SHP77 treated with DMSO at 0.1 percent for 48 hours (cell line): Measurements from ENCODE around the gene GOLGA8R.
"Not testable (repeated sequence)": the region's sequence is repeated elsewhere in the genome, so short reads cannot be mapped to it uniquely, and the experiment has no call there.

Source experiments
- DNase-seq: peaks from one replicate; lab custom pipeline; 2025; lab: John Stamatoyannopoulos, UW

The GOLGA8R gene, protein sequence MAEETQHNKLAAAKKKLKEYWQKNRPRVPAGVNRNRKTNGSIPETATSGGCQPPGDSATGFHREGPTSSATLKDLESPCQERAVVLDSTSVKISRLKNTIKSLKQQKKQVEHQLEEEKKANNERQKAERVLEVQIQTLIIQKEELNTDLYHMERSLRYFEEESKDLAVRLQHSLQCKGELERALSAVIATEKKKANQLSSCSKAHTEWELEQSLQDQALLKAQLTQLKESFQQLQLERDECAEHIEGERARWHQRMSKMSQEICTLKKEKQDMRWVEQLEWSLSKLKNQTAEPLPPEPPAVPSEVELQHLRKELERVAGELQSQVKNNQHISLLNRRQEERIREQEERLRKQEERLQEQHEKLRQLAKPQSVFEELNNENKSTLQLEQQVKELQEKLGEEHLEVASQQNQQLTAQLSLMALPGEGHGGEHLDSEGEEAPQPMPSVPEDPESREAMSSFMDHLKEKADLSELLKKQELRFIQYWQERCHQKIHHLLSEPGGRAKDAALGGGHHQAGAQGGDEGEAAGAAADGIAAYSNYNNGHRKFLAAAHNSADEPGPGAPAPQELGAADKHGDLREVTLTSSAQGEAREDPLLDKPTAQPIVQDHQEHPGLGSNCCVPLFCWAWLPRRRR

DNA sequence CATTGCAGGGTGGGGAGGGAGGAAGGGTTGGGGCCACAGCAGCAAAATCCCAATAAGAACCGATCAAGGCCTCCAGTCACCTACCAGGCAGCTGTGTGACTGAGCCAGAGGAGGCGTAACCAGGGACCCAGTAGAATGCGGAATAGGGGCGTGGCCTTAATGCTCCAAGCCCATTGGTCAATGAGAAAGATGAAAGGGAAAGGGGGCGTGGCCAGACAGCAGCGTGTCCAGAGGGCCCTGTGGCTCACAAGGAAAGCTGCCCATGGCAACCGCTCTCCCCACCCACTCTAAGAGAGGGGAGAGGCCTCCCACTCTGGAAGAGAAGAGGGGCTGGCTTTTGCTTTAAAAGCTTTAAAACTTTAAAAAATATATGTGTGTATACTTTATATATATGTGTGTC, at the start of gene GOLGA8R:
GOLGA8R (minus strand) TSS at position 101 of the 400 bp plus-strand sequence; CDS start at position 3, 98 bp downstream.
- DNase-seq: not testable (repeated sequence)

DNA sequence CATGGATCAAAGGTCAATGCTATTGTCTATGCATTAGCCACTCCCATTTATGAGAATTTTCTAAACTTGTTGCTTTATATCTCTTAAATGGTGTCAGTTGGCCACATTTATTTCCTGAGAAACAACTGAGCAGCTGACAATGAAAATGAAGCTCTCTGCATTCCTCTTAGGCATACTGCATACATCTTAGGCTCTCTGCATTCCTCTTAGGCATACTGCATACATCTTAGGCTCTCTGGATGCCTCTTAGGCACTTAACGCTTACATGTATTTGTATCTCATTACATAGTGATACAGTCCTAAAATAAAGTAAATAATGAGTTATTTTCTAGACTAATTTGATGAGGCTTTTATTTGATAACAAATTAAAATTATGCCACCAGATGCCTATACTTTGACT, 49.8 kb upstream of the GOLGA8R start:
- DNase-seq: not testable (repeated sequence)

DNA sequence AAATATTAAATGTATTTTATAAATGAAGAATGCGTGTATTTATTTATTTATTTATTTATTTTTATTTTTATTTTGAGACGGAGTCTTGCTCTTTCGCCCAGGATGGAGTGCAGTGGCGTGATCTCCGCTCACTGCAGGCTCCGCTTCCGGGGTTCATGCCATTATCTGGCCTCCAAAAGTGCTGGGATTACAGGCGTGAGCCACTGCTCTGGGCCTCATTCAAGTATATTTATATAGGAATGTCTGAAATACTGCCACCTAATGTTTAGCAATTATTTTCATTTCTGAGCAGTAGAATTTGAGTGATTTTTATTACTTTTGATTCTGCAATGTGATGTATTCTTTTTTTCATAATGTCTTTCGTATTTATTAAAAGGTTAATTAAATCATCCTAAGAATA, 48.1 kb upstream of the GOLGA8R start:
- DNase-seq: not testable (repeated sequence)

DNA sequence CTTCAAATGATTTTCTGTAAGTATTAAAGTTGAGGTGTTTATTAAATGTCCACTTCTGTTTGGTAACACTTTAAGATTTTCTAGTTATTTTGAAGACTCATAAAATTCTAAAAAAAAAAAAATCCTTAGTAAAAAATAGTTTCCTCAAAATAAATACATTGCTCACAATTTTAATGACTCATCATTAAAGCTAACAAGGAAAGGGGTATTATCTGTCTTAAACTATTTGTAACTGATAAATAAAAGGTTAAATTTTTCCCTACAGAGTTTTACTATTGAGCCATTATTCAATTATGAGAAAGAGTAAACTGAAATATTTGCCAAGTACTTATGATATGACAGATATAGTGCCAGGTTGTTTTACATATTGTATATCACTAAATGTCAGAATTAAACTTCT, 38.6 kb upstream of the GOLGA8R start:
- not testable (repeated sequence) for DNase-seq

GRCh38 chr15:30438348-30438747, 24.3 kb upstream of the GOLGA8R start:
- not testable (repeated sequence) for DNase-seq

GRCh38 chr15:30435878-30436277, 21.8 kb upstream of the GOLGA8R start:
- DNase-seq: not testable (repeated sequence)

GRCh38 chr15:30420723-30421122, 6.7 kb upstream of the GOLGA8R start:
- not testable (repeated sequence) for DNase-seq

- DNase-seq: not testable (repeated sequence)
Observed at GRCh38 chr15:30407636-30408035, 6.4 kb downstream of the GOLGA8R start.

GRCh38 chr15:30398988-30399387, 15.1 kb downstream of the GOLGA8R start:
- DNase-seq: not testable (repeated sequence)

DNA sequence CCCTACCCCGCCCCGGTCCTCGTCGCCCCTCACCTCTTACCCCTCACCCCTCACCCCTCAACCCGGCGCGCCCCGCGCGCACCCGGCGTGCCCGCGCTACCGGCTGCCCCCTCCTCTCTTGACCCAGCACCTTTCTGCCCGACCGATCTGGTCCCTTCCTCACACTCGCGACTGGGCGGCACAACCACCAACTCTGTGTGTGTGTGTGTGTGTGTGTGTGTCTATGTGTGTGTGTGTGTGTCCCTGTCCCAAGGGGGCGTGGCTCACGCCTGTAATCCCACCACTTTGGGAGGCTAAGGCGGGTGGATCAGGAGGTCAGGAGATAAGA, 20.4 kb downstream of the GOLGA8R start:
- not testable (repeated sequence) for DNase-seq

- DNase-seq: not testable (repeated sequence)
Observed at GRCh38 chr15:30392766-30393663, 21.0 kb downstream of the GOLGA8R start, which contains the start of gene CHRFAM7A. Gene CHRFAM7A, minus strand, starts transcription at chr15:30393540. Its CDS starts 10,189 bp downstream, at chr15:30383351.

- not testable (repeated sequence) for DNase-seq
Observed at GRCh38 chr15:30386318-30386887, 27.7 kb downstream of the GOLGA8R start.

DNA sequence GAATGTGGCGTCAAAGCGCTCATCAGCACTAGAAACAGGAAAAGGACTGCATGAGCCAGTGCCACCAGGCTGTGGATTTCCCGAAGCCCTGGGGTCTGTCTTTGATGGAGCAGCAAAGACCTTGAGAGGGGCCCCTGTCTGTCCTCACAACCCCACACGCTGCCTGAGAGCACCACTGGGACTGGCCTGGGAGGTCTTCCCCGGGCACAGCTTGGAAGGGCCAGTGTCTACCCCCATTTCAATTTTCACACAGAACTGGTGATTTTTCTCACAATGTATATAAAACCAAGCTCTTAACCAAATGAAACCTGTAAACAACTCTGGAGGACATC, 37.0 kb downstream of the GOLGA8R start:
- DNase-seq: not testable (repeated sequence)

DNA sequence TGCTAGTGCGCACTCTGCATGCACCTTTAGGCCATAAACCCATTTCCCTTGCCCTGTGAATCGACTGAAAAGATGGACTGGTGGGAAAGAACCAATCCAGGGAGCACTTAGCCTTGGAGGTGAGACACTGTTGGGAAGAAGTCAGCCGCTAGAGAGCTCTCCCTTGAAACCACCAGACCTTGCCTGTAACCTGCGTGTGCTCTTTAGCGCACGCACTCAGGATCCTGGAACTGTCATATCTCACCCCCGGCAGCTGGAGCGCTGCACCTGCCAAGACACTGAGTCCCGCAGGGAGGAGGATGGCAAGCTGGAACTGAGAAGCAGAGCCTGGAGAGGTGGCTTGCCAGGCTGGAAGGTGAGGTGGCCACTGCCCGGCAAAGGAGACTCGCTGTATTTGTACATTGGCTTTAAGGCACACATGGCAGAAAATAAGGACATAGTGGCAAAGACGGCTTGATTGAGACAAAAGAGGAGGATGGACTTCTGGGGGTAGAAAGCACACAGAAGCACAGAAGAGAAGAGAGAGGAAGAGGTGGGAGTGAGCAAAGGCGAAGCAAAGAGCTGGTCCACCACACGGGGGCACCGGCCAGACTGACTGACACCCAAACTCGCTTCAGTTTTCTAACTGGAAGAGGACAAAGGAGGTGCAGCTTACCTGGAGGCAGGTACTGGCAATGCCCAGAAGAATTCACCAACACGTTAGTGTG, 37.5 kb downstream of the GOLGA8R start:
- DNase-seq: not testable (repeated sequence)

DNA sequence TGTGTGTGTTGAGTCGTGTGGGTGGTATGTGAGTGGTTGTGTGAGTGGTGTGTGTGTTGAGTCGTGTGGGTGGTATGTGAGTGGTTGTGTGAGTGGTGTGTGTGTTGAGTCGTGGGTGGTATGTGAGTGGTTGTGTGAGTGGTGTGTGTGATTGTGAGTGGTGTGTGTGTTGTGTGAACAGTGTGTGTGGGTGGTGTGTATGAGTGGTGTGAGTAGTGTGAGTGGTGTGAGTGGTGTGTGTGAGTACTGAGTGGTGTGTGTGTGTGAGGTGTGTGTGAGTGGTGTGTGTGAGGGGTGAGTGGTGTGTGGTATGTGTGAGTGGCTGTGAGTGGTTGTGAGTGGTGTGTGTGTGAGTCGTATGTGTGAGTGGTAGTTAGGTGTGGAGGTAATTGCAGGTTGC, 38.2 kb downstream of the GOLGA8R start:
- DNase-seq: not testable (repeated sequence)

DNA sequence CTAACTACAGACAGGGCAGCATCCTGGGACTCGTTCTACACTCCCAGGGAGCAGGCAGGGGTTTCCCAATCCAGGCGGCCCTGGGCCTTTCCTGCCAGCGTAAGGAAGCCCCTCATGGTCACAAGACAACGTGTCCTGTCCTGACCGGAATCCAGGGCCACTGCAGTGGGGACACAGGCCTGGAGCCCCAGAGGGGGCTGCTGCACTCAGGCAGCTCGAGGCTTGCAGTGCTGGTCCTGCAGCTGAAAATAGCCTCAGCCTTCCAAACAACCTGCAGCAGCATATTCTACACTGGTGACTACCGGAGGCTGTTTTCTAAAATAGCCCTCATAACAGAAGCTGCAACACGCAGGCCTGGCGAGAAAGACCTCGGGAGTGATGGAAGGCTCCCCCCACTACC, 39.2 kb downstream of the GOLGA8R start:
- DNase-seq: not testable (repeated sequence)

DNA sequence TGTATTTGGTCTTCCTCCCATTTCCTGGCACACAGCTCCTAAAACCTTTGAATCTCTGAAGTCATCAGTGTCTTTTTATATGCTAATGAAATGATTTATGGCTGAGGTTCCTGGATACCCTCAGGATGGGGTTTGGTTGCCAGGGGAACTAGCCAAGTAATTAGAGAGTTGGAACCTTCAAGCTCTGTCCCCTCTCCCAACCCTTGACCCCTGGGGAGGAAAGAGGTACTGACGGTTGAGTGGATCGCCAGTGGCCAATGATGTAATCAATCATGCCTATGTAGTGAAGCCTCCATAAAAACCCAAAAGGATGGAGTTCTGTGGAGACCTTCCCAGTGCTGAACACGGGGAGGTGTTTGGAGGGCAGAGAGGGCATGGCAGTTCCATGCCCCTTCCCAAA, 45.8 kb downstream of the GOLGA8R start:
- DNase-seq: not testable (repeated sequence)

DNA sequence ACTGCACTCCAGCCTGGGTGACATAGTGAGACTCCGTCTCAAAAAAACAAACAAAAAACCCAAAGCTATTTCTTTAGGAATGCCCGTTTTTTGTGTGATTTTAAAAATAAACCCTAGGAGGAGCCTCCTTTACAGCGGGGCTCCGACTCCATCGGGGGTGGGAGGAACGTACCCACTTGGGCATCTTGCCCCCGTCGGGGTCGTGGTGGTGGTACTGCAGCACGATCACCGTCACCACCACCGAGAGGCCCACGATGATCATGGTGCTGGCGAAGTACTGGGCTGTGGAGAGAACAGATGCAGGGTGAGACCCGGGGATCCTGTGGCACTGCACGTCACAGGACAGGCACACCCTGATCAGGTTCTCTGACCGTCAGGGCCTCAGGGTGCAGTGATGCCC, 46.8 kb downstream of the GOLGA8R start:
- DNase-seq: not testable (repeated sequence)

- DNase-seq: not testable (repeated sequence)
Observed at GRCh38 chr15:30361404-30361803, 52.7 kb downstream of the GOLGA8R start.

DNA sequence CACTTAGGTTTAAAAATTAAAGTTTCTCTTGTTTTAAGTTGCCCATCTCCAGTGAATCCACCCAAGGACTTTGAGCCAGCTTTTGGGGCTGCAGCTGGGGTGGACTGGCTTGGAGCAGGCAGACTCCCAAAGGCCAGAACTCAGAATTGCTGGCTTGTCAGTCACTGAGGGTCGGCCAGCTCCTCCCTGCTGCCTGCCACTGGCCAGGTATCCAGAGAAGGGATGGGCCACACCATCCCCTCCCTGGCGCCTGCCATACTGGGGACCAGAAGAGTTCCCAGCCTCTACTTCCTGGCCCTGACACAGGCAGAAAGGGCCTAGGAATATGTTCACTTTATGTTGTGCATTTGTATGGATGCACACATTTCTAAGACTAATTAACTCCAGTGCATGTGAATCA, 53.1 kb downstream of the GOLGA8R start:
- DNase-seq: not testable (repeated sequence)

- DNase-seq: not testable (repeated sequence)
Observed at GRCh38 chr15:30355043-30355442, 59.0 kb downstream of the GOLGA8R start.
